DMS114 treated with DMSO at 0.1 percent for 48 hours (cell line): ENCODE results near the gene SCN1B.
"Not testable (repeated sequence)": the region's sequence is repeated elsewhere in the genome, so short reads cannot be mapped to it uniquely, and the experiment has no call there.

Experiments used
- DNase-seq: peaks from one replicate; lab custom pipeline; 2025; ENCODE audit not compliant: unreplicated experiment; lab: John Stamatoyannopoulos, UW

Gene SCN1B

DNA sequence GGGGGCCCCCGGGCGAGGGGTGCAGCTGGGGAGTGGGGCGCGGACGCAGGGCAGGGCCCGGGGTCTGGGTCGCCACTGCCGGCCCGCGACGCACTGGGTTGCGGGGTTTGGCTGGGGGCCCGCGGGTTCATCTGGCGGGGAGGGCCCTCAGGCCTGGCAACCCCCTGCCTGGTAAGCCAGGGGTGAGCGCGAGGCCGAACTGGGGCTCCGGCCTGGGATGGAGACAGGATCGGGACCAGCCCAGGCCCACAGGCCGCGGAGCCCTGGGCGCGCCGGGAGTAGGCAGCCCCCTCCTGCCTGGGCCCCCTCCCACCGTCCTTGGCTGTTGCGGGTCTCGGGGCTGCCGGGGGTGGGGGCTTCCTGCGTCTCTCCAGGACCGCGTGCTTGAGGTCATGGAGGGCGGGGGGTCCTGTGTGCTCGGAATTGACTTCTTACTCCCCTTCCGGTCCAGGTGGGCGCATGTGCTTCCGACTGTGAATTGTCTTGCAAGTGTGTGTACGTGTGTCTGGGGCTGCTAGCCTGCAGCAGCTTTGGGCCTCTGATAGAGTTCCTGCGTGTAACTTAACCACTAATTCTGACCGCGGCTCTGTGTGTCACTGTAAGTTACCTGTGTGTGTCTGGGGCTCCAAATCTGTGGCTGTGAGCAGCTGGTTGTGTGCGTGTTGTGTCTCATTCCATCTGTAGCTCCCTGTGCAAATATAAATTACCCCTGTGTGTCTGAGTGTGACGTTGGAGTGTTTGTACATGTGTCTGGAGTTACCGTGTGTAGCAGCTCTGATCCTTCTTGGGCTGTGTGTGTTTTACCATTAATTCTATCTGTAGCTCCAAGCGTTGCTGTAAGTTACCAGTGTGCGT lies 29.4 kb upstream of the SCN1B start:
- DNase-seq: no peak

- no peak for DNase-seq
These were observed 28.2 kb upstream of the SCN1B start for GRCh38 chr19:35002037-35002535.

DNA sequence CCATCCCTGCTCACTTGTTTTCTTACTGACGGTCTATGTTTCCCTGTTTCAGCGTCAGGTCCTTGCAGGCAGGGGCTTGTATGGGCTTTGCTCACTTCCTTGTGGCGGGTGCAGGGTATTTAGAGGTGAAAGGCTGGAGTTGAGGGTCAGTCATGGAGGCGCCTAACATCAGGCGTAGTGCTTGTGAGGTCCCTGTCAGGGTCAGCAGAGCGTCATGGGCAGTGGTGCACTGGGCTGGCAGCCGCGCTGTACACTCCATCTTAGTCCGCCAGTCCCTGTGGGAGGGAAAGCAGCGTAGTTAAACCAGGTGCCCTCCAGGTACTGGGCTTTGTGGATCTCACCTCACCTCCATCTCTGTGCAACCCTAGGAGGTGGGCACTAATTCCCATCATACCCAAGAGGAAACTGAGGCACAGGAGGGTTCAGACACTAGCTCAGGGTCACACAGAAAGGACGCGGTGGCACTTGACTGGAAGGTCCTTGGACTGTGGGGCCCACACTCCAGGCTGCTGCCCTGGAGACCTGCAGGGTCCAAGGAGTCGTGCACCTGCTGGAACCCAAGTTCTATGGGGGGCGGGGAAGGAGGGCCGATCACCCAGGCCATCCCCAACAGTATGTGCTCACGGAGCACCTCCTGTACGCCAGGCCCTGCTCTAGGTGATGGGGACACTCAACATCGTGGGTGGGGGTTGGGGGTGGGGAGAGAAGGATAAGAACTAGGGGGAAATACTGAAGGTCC lies 25.6 kb upstream of the SCN1B start:
- DNase-seq: no peak

GRCh38 chr19:35005256-35005977 lies 24.9 kb upstream of the SCN1B start:
- DNase-seq: no peak

DNA sequence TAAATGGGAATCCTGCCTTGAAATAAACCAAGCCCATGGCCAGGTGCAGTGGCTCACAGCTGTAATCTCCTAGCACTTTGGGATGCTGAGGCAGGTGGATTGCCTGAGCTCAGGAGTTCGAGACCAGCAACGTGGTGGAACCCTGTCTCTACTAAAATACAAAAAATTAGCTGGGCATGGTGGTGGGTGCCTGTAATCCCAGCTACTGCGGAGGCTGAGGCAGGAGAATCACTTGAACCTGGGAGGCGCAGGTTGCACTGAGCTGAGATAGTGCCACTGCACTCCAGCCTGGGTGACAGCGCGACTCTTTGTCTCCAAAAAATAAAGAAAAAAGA lies 24.3 kb upstream of the SCN1B start:
- not testable (repeated sequence) for DNase-seq

- no peak for DNase-seq
These were observed 23.8 kb upstream of the SCN1B start for GRCh38 chr19:35006342-35006998.

DNA sequence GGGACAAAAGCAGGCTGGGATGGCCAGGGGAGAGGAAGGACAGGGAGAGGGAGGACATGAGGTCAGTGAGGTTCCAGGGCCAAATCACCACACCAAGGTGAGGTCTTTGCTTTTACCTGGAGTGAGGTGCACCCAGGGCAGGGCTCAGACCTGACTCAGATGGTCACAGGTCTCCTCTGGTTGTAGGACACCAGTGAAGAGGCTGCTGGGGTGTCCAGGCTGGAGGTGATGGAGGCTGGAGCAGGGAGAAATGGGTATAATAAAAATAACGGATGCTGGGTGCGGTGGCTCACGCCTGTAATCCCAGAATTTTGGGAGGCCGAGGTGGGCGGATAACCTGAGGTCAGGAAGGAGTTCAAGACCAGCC lies 23.3 kb upstream of the SCN1B start:
- no peak for DNase-seq

DNA sequence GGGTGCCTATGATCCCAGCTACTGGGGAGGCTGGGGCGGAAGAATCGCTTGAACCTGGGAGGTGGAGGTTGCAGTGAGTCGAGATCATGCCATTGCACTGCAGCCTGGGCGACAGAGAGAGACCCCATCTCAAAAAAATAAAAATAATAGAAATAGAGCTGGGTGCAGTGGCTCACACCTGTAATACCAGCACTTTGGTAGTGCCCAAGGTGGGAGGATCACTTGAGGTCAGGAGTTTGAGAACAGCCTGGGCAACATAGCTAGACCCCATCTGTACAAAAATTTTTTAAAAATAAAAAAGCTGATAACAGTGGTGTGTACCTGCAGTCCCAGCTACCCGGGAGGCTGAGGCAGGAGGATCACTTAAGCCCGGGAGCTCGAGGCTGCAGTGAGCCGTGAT lies 22.8 kb upstream of the SCN1B start:
- not testable (repeated sequence) for DNase-seq

DNA sequence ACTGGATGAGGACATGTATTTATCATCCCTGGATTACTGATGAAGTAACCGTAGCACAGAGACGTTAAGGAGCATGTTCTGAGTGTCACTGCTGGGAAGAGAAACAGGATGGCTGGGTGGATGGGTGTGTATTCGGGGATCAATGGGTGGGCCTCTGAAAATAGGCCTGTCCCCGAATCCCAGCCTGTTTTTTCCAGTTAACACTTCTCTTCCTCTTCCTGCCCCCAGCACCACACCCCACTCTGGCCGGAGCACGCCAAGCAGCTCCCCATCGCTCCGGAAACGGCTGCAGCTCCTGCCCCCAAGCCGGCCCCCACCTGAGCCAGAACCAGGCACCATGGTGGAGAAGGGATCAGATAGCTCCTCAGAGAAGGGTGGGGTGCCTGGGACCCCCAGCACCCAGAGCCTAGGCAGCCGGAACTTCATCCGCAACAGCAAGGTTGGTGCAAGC lies 21.4 kb upstream of the SCN1B start:
- DNase-seq: no peak

DNA sequence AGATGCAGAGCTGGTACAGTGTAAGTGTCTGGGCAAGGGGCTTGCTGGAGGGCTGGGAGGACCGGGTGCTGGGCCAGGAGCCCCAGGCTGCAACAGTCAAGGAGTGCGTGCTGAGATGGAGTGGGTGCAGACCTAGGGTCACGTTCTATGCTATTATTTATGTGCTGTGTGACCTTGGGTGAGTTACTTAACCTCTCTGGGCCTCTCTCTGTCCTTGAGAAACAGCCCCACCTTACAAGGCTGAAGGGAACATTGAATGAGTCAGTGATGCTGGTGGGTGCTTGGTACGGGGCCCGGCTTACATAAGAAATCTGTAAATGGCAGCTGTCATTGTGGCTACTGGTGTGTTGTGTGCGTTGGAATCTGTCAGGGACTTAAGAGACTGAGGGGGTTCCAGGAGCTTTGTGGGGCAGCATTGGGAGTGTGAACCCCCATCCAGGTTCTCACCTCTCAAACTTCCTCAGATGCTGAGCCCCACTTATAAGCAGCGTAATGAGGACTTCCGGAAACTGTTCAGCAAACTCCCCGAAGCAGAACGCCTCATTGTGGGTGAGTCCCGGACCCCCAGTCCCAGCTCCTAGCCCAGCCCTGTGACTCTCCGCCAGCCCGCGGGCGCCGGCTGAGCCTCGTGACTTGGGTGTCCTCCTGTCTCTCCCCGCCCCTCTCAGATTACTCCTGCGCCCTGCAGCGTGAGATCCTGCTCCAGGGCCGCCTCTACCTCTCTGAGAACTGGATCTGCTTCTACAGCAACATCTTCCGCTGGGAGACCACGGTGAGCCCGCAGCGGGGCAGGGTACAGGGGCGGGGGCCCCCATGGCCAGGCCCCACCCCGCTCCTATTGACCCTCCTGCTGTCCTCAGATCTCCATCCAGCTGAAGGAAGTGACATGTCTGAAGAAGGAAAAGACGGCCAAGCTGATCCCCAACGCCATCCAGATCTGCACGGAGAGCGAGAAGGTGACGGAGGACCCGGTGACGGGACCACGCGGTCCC lies 20.6 kb upstream of the SCN1B start:
- no peak for DNase-seq

- no peak for DNase-seq
These were observed 19.1 kb upstream of the SCN1B start for GRCh38 chr19:35011091-35011689.

DNA sequence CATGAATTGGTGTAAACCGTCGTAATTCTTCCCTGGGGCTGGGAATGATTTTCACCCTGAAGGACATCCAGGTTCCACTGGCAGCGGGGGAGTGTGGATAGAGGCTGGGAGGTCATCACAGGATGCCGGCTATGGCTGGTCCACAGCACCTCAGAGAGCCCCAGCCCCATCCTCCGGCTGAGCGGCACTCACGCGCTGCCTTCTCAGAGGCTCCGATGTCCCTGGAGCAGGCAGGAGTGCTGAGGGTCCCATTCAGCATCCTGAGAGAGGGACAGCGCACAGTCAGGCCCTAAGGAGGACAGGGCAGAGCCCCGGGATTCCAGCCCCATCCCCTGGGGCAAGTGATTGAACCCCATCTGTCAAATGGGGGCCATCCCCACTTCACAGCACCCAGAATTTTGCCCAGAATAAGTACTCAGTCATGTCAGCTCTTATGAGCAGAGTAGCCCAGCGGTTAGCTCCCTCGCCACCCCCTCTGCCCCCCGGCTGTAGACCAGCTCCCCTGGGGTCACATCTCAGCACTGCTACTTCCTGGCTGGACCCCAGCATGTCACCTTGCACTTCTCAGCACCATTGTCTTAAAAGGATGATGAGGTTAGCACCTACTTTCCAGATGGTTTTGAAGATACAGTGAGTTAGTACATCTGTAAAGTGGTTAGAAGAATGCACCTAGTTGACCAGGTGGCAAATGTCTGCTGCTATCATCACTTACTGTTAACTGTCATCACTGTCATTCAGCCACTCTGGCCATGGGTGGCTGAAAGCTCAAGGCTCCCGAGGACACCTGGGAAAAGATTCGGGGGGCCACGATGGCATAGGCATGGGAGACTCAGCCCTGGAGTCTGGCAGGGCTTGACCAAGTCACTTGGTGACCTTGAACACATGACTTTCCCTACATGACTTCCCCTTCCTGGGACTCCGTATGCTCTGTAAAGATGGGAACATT lies 18.3 kb upstream of the SCN1B start:
- DNase-seq: no peak

DNA sequence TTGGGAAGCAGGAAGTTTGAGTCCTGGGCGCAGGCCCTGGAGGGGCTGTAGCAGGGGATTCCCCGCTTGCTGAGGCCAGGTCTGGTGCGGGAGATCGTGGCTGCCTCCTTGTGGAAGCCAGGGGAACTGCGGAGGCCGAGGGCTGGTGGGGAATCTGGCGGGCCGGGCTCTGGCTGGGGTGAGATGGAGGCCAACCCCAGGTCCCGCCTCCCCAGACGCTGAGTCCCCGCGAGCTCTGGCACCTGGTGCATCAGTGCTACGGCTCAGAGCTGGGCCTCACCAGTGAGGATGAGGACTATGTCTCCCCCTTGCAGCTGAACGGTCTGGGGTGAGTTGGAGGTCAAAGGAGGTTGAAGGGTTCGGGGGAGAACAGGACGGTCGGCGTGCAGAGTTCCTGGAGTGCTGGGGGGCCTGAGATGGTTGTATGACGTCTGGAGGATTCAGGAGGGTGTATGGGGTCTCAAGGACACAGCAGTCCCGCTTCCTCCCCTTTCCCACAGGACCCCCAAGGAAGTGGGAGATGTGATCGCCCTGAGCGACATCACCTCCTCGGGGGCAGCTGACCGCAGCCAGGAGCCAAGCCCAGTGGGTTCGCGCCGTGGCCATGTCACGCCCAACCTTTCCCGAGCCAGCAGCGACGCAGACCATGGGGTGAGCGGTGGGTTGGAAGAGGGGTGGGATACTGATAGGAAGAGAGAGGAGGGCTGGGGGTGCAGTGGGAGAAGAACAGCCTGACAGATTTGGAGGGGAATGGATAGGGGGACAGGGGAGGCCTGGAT lies 17.0 kb upstream of the SCN1B start:
- DNase-seq: no peak

GRCh38 chr19:35013820-35014754 lies 16.2 kb upstream of the SCN1B start:
- no peak for DNase-seq

DNA sequence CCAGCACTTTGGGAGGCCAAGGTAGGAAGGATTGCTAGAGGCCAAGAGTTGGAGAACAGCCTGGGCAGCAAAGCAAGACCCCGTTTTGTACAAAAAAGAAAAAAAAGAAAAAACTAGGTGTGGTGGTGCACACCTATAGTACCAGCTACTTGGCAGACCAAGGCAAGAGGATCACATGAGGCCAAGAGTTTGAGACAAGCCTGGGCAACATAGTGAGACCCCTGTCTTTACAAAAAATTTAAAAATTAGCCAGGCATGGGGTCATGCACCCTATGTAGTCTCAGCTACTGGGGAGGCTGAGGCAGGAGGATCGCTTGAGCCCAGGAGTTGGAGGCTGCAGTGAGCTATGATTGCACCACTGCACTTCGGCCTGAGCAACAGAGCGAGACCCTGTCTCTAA lies 15.5 kb upstream of the SCN1B start:
- DNase-seq: not testable (repeated sequence)

DNA sequence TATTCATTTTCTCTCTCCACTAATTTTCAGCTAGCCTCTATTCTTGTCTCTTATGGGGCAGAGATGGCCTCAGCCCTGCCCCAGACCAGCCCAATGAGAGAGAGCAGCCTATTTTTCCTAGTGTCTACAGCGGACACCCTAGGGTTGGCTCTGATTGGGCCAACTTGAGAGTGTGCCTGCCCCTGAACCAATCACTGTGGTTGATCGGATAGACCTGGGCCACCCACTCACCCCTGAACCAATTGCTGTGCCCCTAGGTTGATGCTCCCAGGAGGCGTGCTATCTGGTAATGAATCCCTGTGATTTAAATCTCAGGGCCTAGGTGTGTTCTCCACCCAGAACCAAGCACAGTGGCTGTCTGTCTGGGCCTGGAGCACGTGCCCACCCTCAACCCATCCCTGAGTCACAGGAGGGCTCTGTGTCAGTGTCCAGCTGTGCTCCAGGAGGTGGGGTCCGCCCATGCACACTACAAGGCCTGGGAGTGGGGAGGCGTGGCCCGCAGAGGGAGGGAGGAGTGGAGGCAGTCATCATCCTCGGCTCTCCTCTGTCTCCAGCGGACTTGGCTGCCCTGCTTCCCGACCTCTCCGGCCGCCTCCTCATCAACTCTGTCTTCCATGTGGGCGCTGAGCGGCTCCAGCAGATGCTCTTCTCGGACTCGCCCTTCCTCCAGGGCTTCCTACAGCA lies 14.9 kb upstream of the SCN1B start:
- DNase-seq: no peak
